HepG2 (cell line): ENCODE measurements around the gene OR51F1.
"Not testable (repeated sequence)": the region's sequence is repeated elsewhere in the genome, so short reads cannot be mapped to it uniquely, and the experiment has no call there.

Source experiments
- CTCF ChIP-seq: sonication (generic); formaldehyde crosslinking; IDR thresholded peaks from 2 replicates; pipeline ENCODE4 v1.5.0; 2020; ENCODE audit warnings: mild to moderate bottlenecking, missing genetic modification reagents, moderate library complexity
- MZF1 ChIP-seq: sonication (generic); formaldehyde crosslinking; IDR thresholded peaks from 2 replicates; pipeline ENCODE4 v1.8.1; 2023; ENCODE audit warnings: mild to moderate bottlenecking, missing genetic modification reagents, borderline replicate concordance
- ZNF12 ChIP-seq: sonication (generic); formaldehyde crosslinking; IDR thresholded peaks from 2 replicates; pipeline ENCODE4 v1.5.0; 2020; ENCODE audit warnings: missing genetic modification reagents
- ZNF121 ChIP-seq: sonication (generic); formaldehyde crosslinking; IDR thresholded peaks from 2 replicates; pipeline ENCODE4 v1.5.0; 2020; ENCODE audit warnings: mild to moderate bottlenecking, missing genetic modification reagents
- ZNF235 ChIP-seq: sonication (generic); formaldehyde crosslinking; IDR thresholded peaks from 2 replicates; pipeline ENCODE4 v1.8.1; 2023; ENCODE audit warnings: mild to moderate bottlenecking, missing genetic modification reagents, borderline replicate concordance
- ZNF331 ChIP-seq: sonication (generic); formaldehyde crosslinking; IDR thresholded peaks from 2 replicates; pipeline ENCODE4 v1.4.0; 2020; ENCODE audit warnings: missing genetic modification reagents
- ZNF577 ChIP-seq: sonication (generic); formaldehyde crosslinking; IDR thresholded peaks from 2 replicates; pipeline ENCODE4 v1.4.0; 2020; ENCODE audit warnings: mild to moderate bottlenecking, low read depth, missing genetic modification reagents, borderline replicate concordance
- ZNF674 ChIP-seq: sonication (generic); formaldehyde crosslinking; IDR thresholded peaks from 2 replicates; pipeline ENCODE4 v1.5.0; 2020; ENCODE audit warnings: low read depth, mild to moderate bottlenecking, missing genetic modification reagents
- ZNF776 ChIP-seq: sonication (generic); formaldehyde crosslinking; IDR thresholded peaks from 2 replicates; pipeline ENCODE4 v1.4.0; 2020; ENCODE audit warnings: mild to moderate bottlenecking, missing genetic modification reagents
- TF ChIP-seq, protein P1 (sequence below): sonication (generic); formaldehyde crosslinking; IDR thresholded peaks from 2 replicates; pipeline ENCODE4 v1.4.0; 2020; ENCODE audit warnings: missing genetic modification reagents
- TF ChIP-seq, protein P2 (sequence below): sonication (generic); formaldehyde crosslinking; IDR thresholded peaks from 2 replicates; pipeline ENCODE4 v1.5.1; 2020; ENCODE audit warnings: missing genetic modification reagents, mild to moderate bottlenecking, borderline replicate concordance
- TF ChIP-seq, protein P3 (sequence below): sonication (generic); formaldehyde crosslinking; IDR thresholded peaks from 2 replicates; pipeline ENCODE4 v1.4.0; 2020; ENCODE audit warnings: missing genetic modification reagents

DNA sequence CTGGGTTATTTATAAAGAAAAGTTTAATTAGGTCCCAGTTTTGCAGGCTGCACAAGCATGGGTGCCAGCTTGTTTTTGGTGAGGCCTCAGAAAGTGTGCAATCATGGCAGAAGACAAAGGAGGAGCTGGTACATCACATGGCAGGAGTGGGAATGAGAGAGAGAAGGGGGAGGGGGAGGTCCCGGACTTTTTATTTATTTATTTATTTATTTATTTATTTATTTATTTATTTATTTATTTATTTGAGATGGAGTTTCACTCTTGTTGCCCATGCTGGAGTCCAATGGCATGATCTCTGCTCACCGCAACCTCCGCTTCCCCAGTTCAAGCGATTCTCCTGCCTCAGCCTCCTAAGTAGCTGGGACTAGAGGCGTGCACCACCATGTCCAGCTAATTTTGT lies 31.6 kb upstream of the OR51F1 start:
- TF ChIP-seq, protein P1, sequence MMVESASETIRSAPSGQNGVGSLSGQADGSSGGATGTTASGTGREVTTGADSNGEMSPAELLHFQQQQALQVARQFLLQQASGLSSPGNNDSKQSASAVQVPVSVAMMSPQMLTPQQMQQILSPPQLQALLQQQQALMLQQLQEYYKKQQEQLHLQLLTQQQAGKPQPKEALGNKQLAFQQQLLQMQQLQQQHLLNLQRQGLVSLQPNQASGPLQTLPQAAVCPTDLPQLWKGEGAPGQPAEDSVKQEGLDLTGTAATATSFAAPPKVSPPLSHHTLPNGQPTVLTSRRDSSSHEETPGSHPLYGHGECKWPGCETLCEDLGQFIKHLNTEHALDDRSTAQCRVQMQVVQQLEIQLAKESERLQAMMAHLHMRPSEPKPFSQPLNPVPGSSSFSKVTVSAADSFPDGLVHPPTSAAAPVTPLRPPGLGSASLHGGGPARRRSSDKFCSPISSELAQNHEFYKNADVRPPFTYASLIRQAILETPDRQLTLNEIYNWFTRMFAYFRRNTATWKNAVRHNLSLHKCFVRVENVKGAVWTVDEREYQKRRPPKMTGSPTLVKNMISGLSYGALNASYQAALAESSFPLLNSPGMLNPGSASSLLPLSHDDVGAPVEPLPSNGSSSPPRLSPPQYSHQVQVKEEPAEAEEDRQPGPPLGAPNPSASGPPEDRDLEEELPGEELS (CRISPR knock-in tag), result not testable (repeated sequence)
- not testable (repeated sequence) for TF ChIP-seq ZNF12; ZNF121 (CRISPR knock-in tag); ZNF776 (CRISPR knock-in tag); CTCF (CRISPR knock-in tag); ZNF674 (CRISPR knock-in tag); ZNF235 (CRISPR knock-in tag); ZNF577 (CRISPR knock-in tag); ZNF331 (CRISPR knock-in tag); MZF1 (CRISPR knock-in tag)
- TF ChIP-seq, protein P2, sequence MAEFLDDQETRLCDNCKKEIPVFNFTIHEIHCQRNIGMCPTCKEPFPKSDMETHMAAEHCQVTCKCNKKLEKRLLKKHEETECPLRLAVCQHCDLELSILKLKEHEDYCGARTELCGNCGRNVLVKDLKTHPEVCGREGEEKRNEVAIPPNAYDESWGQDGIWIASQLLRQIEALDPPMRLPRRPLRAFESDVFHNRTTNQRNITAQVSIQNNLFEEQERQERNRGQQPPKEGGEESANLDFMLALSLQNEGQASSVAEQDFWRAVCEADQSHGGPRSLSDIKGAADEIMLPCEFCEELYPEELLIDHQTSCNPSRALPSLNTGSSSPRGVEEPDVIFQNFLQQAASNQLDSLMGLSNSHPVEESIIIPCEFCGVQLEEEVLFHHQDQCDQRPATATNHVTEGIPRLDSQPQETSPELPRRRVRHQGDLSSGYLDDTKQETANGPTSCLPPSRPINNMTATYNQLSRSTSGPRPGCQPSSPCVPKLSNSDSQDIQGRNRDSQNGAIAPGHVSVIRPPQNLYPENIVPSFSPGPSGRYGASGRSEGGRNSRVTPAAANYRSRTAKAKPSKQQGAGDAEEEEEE (CRISPR knock-in tag), result not testable (repeated sequence)
- TF ChIP-seq, protein P3, sequence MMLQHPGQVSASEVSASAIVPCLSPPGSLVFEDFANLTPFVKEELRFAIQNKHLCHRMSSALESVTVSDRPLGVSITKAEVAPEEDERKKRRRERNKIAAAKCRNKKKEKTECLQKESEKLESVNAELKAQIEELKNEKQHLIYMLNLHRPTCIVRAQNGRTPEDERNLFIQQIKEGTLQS, result not testable (repeated sequence)
